GM12891 (cell line): ENCODE data around the gene BAG2.

Experiments used
- DNase-seq: peaks from one replicate; pipeline ENCODE4 v3.0.0; 2011; ENCODE audit warnings: low spot score; ENCODE audit not compliant: insufficient read length
- FAIRE-seq: peaks from 2 replicates; lab custom pipeline; 2011; peaks lifted over from hg19 to GRCh38; lab: Jason Lieb, UNC
- PAX5 ChIP-seq: IDR thresholded peaks from 2 replicates; pipeline ENCODE4 v1.6.1; 2011; ENCODE audit warnings: low read length, moderate library complexity, mild to moderate bottlenecking; ENCODE audit not compliant: insufficient read depth, severe bottlenecking
- POLR2A ChIP-seq: IDR thresholded peaks from 2 replicates; pipeline ENCODE4 v1.6.1; 2011; ENCODE audit warnings: low read depth, low read length, control low read depth
- POLR2AphosphoS5 ChIP-seq: IDR thresholded peaks from 2 replicates; pipeline ENCODE4 v1.6.1; 2011; ENCODE audit warnings: low read depth, low read length, control low read depth
- POU2F2 ChIP-seq: IDR thresholded peaks from 2 replicates; pipeline ENCODE4 v1.6.1; 2011; ENCODE audit warnings: low read depth, mild to moderate bottlenecking, control low read depth, low read length, moderate library complexity
- SPI1 ChIP-seq: IDR thresholded peaks from 2 replicates; pipeline ENCODE4 v1.6.1; 2011; ENCODE audit warnings: low read depth, low read length, control low read depth
- TAF1 ChIP-seq: IDR thresholded peaks from 2 replicates; pipeline ENCODE4 v1.6.1; 2011; ENCODE audit warnings: low read depth, low read length, control low read depth

BAG2 gene

GRCh38 chr6:57143690-57144089 lies 28.4 kb upstream of the BAG2 start:
- no peak for DNase-seq
- TF ChIP-seq PAX5 (no peak), TAF1 (no peak), POU2F2 (no peak), SPI1 (no peak), POLR2A (no peak)
- no peak for FAIRE-seq

GRCh38 chr6:57147401-57147800 lies 24.7 kb upstream of the BAG2 start:
- DNase-seq (no peak), FAIRE-seq (no peak)
- TF ChIP-seq POLR2A (no peak), TAF1 (no peak), POLR2AphosphoS5 (no peak), SPI1 (no peak), POU2F2 (no peak), PAX5 (no peak)

GRCh38 chr6:57147955-57148858 lies 23.9 kb upstream of the BAG2 start:
- no peak for FAIRE-seq
- DNase-seq = no peak
- TF ChIP-seq TAF1 (no peak), PAX5 (no peak), POLR2A (no peak), POLR2AphosphoS5 (no peak), SPI1 (no peak), POU2F2 (no peak)

- no peak for DNase-seq
- TF ChIP-seq PAX5 (no peak), POU2F2 (no peak), POLR2A (no peak), TAF1 (no peak), POLR2AphosphoS5 (no peak), SPI1 (no peak)
- no peak for FAIRE-seq
Observed at GRCh38 chr6:57158658-57159057, 13.5 kb upstream of the BAG2 start.

- DNase-seq = no peak
- no peak for FAIRE-seq
- TF ChIP-seq POLR2A (no peak), PAX5 (no peak), POU2F2 (no peak), SPI1 (no peak), TAF1 (no peak), POLR2AphosphoS5 (no peak)
Observed at GRCh38 chr6:57159127-57159526, 13.0 kb upstream of the BAG2 start.

GRCh38 chr6:57162028-57162427 lies 10.1 kb upstream of the BAG2 start:
- FAIRE-seq = no peak
- no peak for DNase-seq
- TF ChIP-seq TAF1 = no peak

GRCh38 chr6:57162516-57162915 lies 9.6 kb upstream of the BAG2 start:
- no peak for TF ChIP-seq POLR2AphosphoS5
- TF ChIP-seq TAF1 = no peak
- no peak for TF ChIP-seq SPI1
- no peak for TF ChIP-seq PAX5
- no peak for FAIRE-seq
- no peak for DNase-seq

GRCh38 chr6:57163956-57164355 lies 8.2 kb upstream of the BAG2 start:
- TF ChIP-seq POLR2A (no peak), TAF1 (no peak), POLR2AphosphoS5 (no peak), POU2F2 (no peak), PAX5 (no peak), SPI1 (no peak)
- no peak for FAIRE-seq

GRCh38 chr6:57165080-57165479 lies 7.0 kb upstream of the BAG2 start:
- DNase-seq (no peak), FAIRE-seq (no peak)
- no peak for TF ChIP-seq POU2F2
- TF ChIP-seq PAX5 = no peak
- TF ChIP-seq TAF1 = no peak
- TF ChIP-seq POLR2A = no peak
- TF ChIP-seq POLR2AphosphoS5 = no peak
- no peak for TF ChIP-seq SPI1

More at GRCh38 chr6:57163956-57164355, 8.2 kb upstream of the BAG2 start:
- DNase-seq = no peak
